ENCODE results near the gene CSTPP1.

CSTPP1 gene

DNA sequence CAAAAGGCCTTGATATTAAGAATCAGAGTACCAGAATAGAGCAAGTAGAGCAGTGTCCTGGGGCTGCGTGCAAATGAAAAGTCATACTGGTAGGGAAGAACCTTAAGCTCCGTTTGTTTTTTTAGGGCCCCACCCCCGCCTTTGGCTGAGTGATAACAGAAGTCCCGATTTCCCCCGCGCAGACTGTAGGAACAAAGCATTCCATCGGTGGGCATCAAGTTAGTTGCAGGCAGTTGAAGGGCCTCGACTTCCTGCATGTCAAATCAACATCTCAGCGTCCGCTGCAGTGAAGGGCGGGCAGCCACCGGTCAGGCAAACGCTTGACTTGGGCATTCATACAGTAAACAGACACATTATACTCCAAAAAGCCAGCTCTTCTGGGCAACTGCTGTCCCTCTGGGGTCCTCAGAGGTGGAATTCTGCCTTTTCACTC is 29.9 kb upstream of the CSTPP1 start:
- H3K4me3 ChIP-seq (ENCODE audit: insufficient read depth, low read length, poor library complexity, severe bottlenecking), result no peak overlapping the region
- TF ChIP-seq, protein P1, sequence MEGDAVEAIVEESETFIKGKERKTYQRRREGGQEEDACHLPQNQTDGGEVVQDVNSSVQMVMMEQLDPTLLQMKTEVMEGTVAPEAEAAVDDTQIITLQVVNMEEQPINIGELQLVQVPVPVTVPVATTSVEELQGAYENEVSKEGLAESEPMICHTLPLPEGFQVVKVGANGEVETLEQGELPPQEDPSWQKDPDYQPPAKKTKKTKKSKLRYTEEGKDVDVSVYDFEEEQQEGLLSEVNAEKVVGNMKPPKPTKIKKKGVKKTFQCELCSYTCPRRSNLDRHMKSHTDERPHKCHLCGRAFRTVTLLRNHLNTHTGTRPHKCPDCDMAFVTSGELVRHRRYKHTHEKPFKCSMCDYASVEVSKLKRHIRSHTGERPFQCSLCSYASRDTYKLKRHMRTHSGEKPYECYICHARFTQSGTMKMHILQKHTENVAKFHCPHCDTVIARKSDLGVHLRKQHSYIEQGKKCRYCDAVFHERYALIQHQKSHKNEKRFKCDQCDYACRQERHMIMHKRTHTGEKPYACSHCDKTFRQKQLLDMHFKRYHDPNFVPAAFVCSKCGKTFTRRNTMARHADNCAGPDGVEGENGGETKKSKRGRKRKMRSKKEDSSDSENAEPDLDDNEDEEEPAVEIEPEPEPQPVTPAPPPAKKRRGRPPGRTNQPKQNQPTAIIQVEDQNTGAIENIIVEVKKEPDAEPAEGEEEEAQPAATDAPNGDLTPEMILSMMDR (IDR thresholded peaks at IDR 0.05; ENCODE audit: insufficient read depth, low read length, poor library complexity, severe bottlenecking), result no peak
- TF ChIP-seq EZH2phosphoT487 (conservative IDR thresholded peaks at IDR 0.05; ENCODE audit: low read length), result no peak
- H3K9ac ChIP-seq (ENCODE audit: low read length), result no peak overlapping the region

DNA sequence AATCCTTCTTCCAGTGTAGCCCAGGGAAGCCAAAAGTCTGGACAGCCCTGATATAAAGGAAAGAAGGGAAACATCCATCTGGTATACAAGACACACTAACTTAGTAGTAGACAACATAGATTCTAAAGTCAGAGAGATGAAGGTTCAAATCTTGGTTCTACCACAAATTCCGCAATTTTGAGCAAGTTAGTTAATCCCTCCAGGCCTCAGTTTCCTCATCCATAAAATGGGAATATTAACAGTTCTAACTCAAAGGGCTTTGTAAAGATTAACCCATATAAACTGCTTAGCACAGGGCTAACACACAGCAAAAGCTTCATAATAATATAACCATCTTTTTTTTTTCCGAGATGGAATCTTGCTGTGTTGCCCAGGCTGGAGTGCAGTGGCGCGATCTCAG is 29.0 kb upstream of the CSTPP1 start:
- no peak overlapping the region for H3K27ac ChIP-seq (ENCODE audit: low read depth, low read length)
- H3F3A ChIP-seq (ENCODE audit: insufficient read depth), result no peaks in the 10 kb centered on the region
- no peak for TF ChIP-seq EZH2phosphoT487 (conservative IDR thresholded peaks at IDR 0.05; ENCODE audit: low read length)
- TF ChIP-seq, protein P1 (IDR thresholded peaks at IDR 0.05; ENCODE audit: insufficient read depth, low read length, poor library complexity, severe bottlenecking), result no peak
- H3K4me3 ChIP-seq (ENCODE audit: insufficient read depth, low read length, poor library complexity, severe bottlenecking), result no peak overlapping the region
- H3K4me2 ChIP-seq (ENCODE audit: low read depth, low read length, poor library complexity, severe bottlenecking), result no peak overlapping the region
- no peaks in the 10 kb centered on the region for H3K27me3 ChIP-seq (ENCODE audit: low read length)
- no peak overlapping the region for H2AFZ ChIP-seq (ENCODE audit: low read depth, low read length, severe bottlenecking)
- no peaks in the 10 kb centered on the region for H3K36me3 ChIP-seq (ENCODE audit: low read length)
- H4K20me1 ChIP-seq (ENCODE audit: low read depth, low read length), result no peaks in the 10 kb centered on the region
- no peak overlapping the region for H3K9ac ChIP-seq (ENCODE audit: low read length)
- no peaks in the 10 kb centered on the region for H3K79me2 ChIP-seq (ENCODE audit: insufficient read depth, low read length)
- H3K9me2 ChIP-seq (replicated peaks; ENCODE audit: insufficient read depth, low read length), result no peaks in the 10 kb centered on the region
- H3K9me3 ChIP-seq (ENCODE audit: insufficient read depth, low read length), result no peaks in the 10 kb centered on the region

More for the DNA sequence above, 29.9 kb upstream of the CSTPP1 start:
- Histone ChIP-seq H3K4me2 (ENCODE audit: low read depth, low read length, poor library complexity, severe bottlenecking) (no peak overlapping the region), H3K36me3 (ENCODE audit: low read length) (no peaks in the 10 kb centered on the region), H3K79me2 (ENCODE audit: insufficient read depth, low read length) (no peaks in the 10 kb centered on the region), H3F3A (ENCODE audit: insufficient read depth) (no peaks in the 10 kb centered on the region), H3K27ac (ENCODE audit: low read depth, low read length) (no peak overlapping the region), H3K9me3 (ENCODE audit: insufficient read depth, low read length) (no peaks in the 10 kb centered on the region), H3K9me2 (replicated peaks; ENCODE audit: insufficient read depth, low read length) (no peaks in the 10 kb centered on the region), H2AFZ (ENCODE audit: low read depth, low read length, severe bottlenecking) (no peak overlapping the region), H3K27me3 (ENCODE audit: low read length) (no peaks in the 10 kb centered on the region), H4K20me1 (ENCODE audit: low read depth, low read length) (no peaks in the 10 kb centered on the region)

DNA sequence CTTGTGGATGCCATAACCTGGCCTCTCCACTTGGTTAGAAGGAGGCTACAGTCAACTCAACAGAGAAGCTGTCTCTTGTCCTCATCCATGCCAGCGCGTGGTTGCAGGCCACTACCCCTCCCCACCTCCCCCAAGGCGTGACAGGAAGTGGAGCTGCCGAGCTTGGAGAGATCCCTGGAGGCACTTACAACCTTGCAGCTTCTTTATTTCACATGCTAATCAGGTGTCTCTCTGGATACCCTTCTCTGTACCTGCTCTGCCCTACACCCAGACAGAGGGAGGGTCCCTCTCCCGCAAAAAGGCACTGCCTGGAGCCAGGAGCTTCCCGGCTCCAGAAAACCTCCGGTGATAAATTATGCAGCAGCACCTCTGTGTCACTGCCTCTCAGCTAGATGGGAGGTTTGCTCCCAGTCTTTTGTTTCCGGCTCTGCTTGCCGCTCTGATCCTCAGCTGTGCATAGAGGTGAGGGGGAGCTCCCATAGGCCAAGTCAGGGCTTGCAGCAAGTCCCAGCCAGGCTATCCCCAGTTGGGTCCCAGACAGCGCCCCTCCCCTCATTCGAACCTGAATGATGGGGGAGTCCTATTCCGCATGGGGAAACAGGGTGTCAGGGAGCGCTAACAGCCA is 23.9 kb upstream of the CSTPP1 start:
- Histone ChIP-seq H3K9ac (ENCODE audit: low read length) (no peak overlapping the region), H3F3A (ENCODE audit: insufficient read depth) (no peaks in the 10 kb centered on the region), H3K4me2 (ENCODE audit: low read depth, low read length, poor library complexity, severe bottlenecking) (no peak overlapping the region)

More for the DNA sequence above, 23.9 kb upstream of the CSTPP1 start:
- Histone ChIP-seq H3K36me3 (ENCODE audit: low read length) (no peaks in the 10 kb centered on the region), H2AFZ (ENCODE audit: low read depth, low read length, severe bottlenecking) (no peak overlapping the region), H3K4me3 (ENCODE audit: insufficient read depth, low read length, poor library complexity, severe bottlenecking) (no peak overlapping the region), H3K9me3 (ENCODE audit: insufficient read depth, low read length) (no peaks in the 10 kb centered on the region), H3K27ac (ENCODE audit: low read depth, low read length) (no peak overlapping the region), H3K79me2 (ENCODE audit: insufficient read depth, low read length) (no peaks in the 10 kb centered on the region), H3K27me3 (ENCODE audit: low read length) (peaks cover 4% of the 10 kb centered on the region; the same call in 1 of the 2 replicates), H3K9me2 (replicated peaks; ENCODE audit: insufficient read depth, low read length) (no peaks in the 10 kb centered on the region), H4K20me1 (ENCODE audit: low read depth, low read length) (no peaks in the 10 kb centered on the region)
- TF ChIP-seq, protein P1 (IDR thresholded peaks at IDR 0.05; ENCODE audit: insufficient read depth, low read length, poor library complexity, severe bottlenecking), result no peak
- no peak for TF ChIP-seq EZH2phosphoT487 (conservative IDR thresholded peaks at IDR 0.05; ENCODE audit: low read length)
